K562 (cell line): ENCODE results near the gene GABRR2.

Experiments
- HNRNPK ChIP-seq: fragments of 200-400 bp; formaldehyde crosslinking; IDR thresholded peaks from one replicate; pipeline ENCODE4 v1.6.1; 2018; ENCODE audit warnings: mild to moderate bottlenecking, low read depth, low read length; ENCODE audit not compliant: poor library complexity, severe bottlenecking
- MNT ChIP-seq, 2 experiments: fragments of 450-650 bp; conservative IDR thresholded peaks; 2 replicates each; pipeline ENCODE4 v1.6.1; 2017; ENCODE audit warnings: mild to moderate bottlenecking in 2 of 2, moderate library complexity in 2 of 2
- NFIC ChIP-seq: fragments of 450-650 bp; IDR thresholded peaks from 2 replicates; pipeline ENCODE4 v1.6.1; 2017; ENCODE audit warnings: mild to moderate bottlenecking, inconsistent platforms
- PHF8 ChIP-seq: fragments of 200-600 bp; sonication (generic); IDR thresholded peaks from 2 replicates; pipeline ENCODE4 v1.6.1; 2012; ENCODE audit warnings: mixed run types, mild to moderate bottlenecking, inconsistent platforms, low read length, moderate library complexity, borderline replicate concordance

DNA sequence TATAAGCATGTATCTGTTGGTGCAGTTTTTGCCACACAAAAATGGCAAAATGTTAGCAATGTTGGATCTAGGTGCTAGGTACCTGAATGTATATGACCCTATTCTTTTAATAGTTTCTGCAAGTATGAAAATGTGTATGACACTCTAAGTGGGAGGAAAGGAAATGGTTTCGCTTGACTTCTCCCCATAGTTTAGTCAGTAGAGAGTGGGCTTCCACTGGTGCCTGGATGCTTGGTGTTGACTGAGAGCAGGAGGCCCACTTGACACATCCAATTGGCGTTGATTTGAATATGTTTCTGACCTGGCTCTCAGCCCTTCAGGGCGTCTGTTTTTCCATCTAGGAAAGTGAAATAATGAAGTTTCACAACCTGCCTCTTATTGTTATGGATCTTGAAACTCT lies 56.2 kb downstream of the GABRR2 start:
- TF ChIP-seq HNRNPK: no peak
- TF ChIP-seq PHF8: no peak
- TF ChIP-seq NFIC: no peak
- no peak for TF ChIP-seq MNT (conservative IDR thresholded peaks at IDR 0.05)
